Stimulated activated CD4-positive, alpha-beta T cell treated with anti-CD3 and anti-CD28 coated beads, TNF-alpha, amount 100 ng/mL, for 4 hours (primary cell): ENCODE measurements around the gene EPHA4.

ENCODE experiments used
- DNase-seq, 3 experiments: peaks; one replicate each; pipeline ENCODE4 v3.0.0-alpha.2; 2020; ENCODE audit warnings: low read depth in 3 of 3

The EPHA4 gene

GRCh38 chr2:221443645-221444044 lies 128.5 kb downstream of the EPHA4 start:
- no peak for DNase-seq

GRCh38 chr2:221442128-221442527 lies 130.0 kb downstream of the EPHA4 start:
- no peak for DNase-seq

GRCh38 chr2:221439761-221440479 lies 132.2 kb downstream of the EPHA4 start:
- DNase-seq = no peak

- DNase-seq = no peak
These were observed 135.0 kb downstream of the EPHA4 start for GRCh38 chr2:221437056-221437455.

- no peak for DNase-seq
These were observed 136.9 kb downstream of the EPHA4 start for GRCh38 chr2:221435171-221435570.

- no peak for DNase-seq
These were observed 138.0 kb downstream of the EPHA4 start for GRCh38 chr2:221434142-221434541.

GRCh38 chr2:221431477-221431876 lies 140.6 kb downstream of the EPHA4 start:
- DNase-seq = no peak

- DNase-seq = no peak
These were observed 142.2 kb downstream of the EPHA4 start for GRCh38 chr2:221429741-221430491.

GRCh38 chr2:221428896-221429295 lies 143.2 kb downstream of the EPHA4 start:
- no peak for DNase-seq

- DNase-seq = no peak
These were observed 145.2 kb downstream of the EPHA4 start for GRCh38 chr2:221426929-221427328.

GRCh38 chr2:221425891-221426290 lies 146.2 kb downstream of the EPHA4 start:
- DNase-seq = no peak

- DNase-seq = no peak
These were observed 146.8 kb downstream of the EPHA4 start for GRCh38 chr2:221425353-221425752.

GRCh38 chr2:221423210-221423804 lies 148.8 kb downstream of the EPHA4 start:
- DNase-seq = no peak

GRCh38 chr2:221422516-221423209 lies 149.4 kb downstream of the EPHA4 start:
- DNase-seq = no peak

- no peak for DNase-seq
These were observed 151.9 kb downstream of the EPHA4 start for GRCh38 chr2:221420245-221420644.

- DNase-seq = no peak
These were observed 156.3 kb downstream of the EPHA4 start for GRCh38 chr2:221415789-221416188.

- DNase-seq = no peak
These were observed 159.1 kb downstream of the EPHA4 start for GRCh38 chr2:221412978-221413377.

GRCh38 chr2:221410487-221410886 lies 161.6 kb downstream of the EPHA4 start:
- no peak for DNase-seq

GRCh38 chr2:221407765-221408164 lies 164.3 kb downstream of the EPHA4 start:
- no peak for DNase-seq

- no peak for DNase-seq
These were observed 166.6 kb downstream of the EPHA4 start for GRCh38 chr2:221405521-221405920.

- no peak for DNase-seq
These were observed 170.0 kb downstream of the EPHA4 start for GRCh38 chr2:221402072-221402471.

GRCh38 chr2:221400411-221400810 lies 171.7 kb downstream of the EPHA4 start:
- no peak for DNase-seq
